OCI-LY3 (cell line): ENCODE measurements around the gene IRX4.

ENCODE experiments used
- H2AFZ ChIP-seq: fragments of 200-600, 300-600 bp; shearing (Covaris generic); 2 replicates; pipeline ENCODE4 v1.6.0; 2014; ENCODE audit warnings: antibody characterized with exemption, low read depth, low read length
- H3K27ac ChIP-seq: fragments of 200-600, 300-600 bp; sonication (generic); 2 replicates; pipeline ENCODE4 v1.5.1; 2014; ENCODE audit warnings: mild to moderate bottlenecking, low read length, moderate library complexity, mixed read lengths
- H3K27me3 ChIP-seq: fragments of 200-600, 300-600 bp; sonication (generic); 2 replicates; pipeline ENCODE4 v1.6.1; 2014; ENCODE audit warnings: low read depth, low read length, mixed read lengths
- H3K36me3 ChIP-seq: fragments of 200-600, 300-600 bp; sonication (generic); replicated peaks from 2 replicates; pipeline ENCODE3; 2014; ENCODE audit warnings: low read depth, low read length, mixed read lengths
- H3K4me1 ChIP-seq: fragments of 300-600, 200-600 bp; sonication (generic); 2 replicates; pipeline ENCODE4 v1.6.1; 2014; ENCODE audit warnings: low read length, mixed read lengths
- H3K4me2 ChIP-seq: fragments of 200-600, 300-600 bp; sonication (generic); 2 replicates; pipeline ENCODE4 v1.6.1; 2014; ENCODE audit warnings: low read length, mixed read lengths
- H3K4me3 ChIP-seq: fragments of 300-600, 200-600 bp; sonication (generic); 2 replicates; pipeline ENCODE4 v1.5.1; 2014; ENCODE audit warnings: antibody characterized with exemption, mild to moderate bottlenecking, low read length, moderate library complexity
- H3K79me2 ChIP-seq: fragments of 300-600, 200-600 bp; shearing (Covaris generic); 2 replicates; pipeline ENCODE4 v1.6.1; 2014; ENCODE audit warnings: mild to moderate bottlenecking, low read length, mixed read lengths
- H3K9ac ChIP-seq: fragments of 300-600, 200-600 bp; shearing (Covaris generic); 2 replicates; pipeline ENCODE4 v1.6.0; 2014; ENCODE audit warnings: mild to moderate bottlenecking, low read length, moderate library complexity
- H3K9me3 ChIP-seq: fragments of 200-600, 300-600 bp; shearing (Covaris generic); 2 replicates; pipeline ENCODE4 v1.6.1; 2014; ENCODE audit warnings: low read length, mixed read lengths; ENCODE audit not compliant: insufficient read depth
- H4K20me1 ChIP-seq: fragments of 200-600, 300-600 bp; sonication (generic); 2 replicates; pipeline ENCODE4 v1.6.1; 2016; ENCODE audit warnings: low read length, mixed read lengths; ENCODE audit not compliant: insufficient read depth
- CTCF ChIP-seq: fragments of 200-600, 300-600 bp; sonication (generic); IDR thresholded peaks from 2 replicates; pipeline ENCODE4 v1.5.1; 2014; ENCODE audit warnings: antibody characterized with exemption, low read length, low read depth
- EZH2phosphoT487 ChIP-seq: fragments of 200-600 bp; shearing (Covaris generic); IDR thresholded peaks from 2 replicates; pipeline ENCODE4 v1.6.1; 2018; ENCODE audit warnings: antibody characterized with exemption, mixed run types, low read depth

IRX4 gene

GRCh38 chr5:1913578-1913977, 30.9 kb upstream of the IRX4 start:
- no peaks in the 10 kb centered on the region for H3K36me3 ChIP-seq
- H3K4me1 ChIP-seq, result no peaks in the 10 kb centered on the region
- H3K9ac ChIP-seq, result no peak overlapping the region
- no peak overlapping the region for H3K27ac ChIP-seq
- H3K9me3 ChIP-seq, result no peaks in the 10 kb centered on the region
- no peak overlapping the region for H3K4me2 ChIP-seq
- H3K27me3 ChIP-seq, result no peaks in the 10 kb centered on the region
- no peaks in the 10 kb centered on the region for H4K20me1 ChIP-seq
- no peak for TF ChIP-seq EZH2phosphoT487
- TF ChIP-seq CTCF, result no peak
- no peak overlapping the region for H2AFZ ChIP-seq
- no peaks in the 10 kb centered on the region for H3K79me2 ChIP-seq
- no peak overlapping the region for H3K4me3 ChIP-seq

GRCh38 chr5:1912951-1913565, 30.3 kb upstream of the IRX4 start:
- Histone ChIP-seq H3K9me3 (no peaks in the 10 kb centered on the region), H3K4me2 (no peak overlapping the region), H3K79me2 (no peaks in the 10 kb centered on the region), H3K4me1 (no peaks in the 10 kb centered on the region), H4K20me1 (no peaks in the 10 kb centered on the region), H2AFZ (no peak overlapping the region), H3K27ac (no peak overlapping the region), H3K36me3 (no peaks in the 10 kb centered on the region), H3K4me3 (no peak overlapping the region), H3K9ac (no peak overlapping the region), H3K27me3 (no peaks in the 10 kb centered on the region)
- no peak for TF ChIP-seq EZH2phosphoT487
- no peak for TF ChIP-seq CTCF

GRCh38 chr5:1911773-1912235, 29.1 kb upstream of the IRX4 start:
- Histone ChIP-seq H3K79me2 (no peaks in the 10 kb centered on the region), H3K4me3 (no peak overlapping the region), H4K20me1 (no peaks in the 10 kb centered on the region), H3K9ac (no peak overlapping the region), H3K36me3 (no peaks in the 10 kb centered on the region), H2AFZ (no peak overlapping the region), H3K9me3 (no peaks in the 10 kb centered on the region), H3K4me1 (no peaks in the 10 kb centered on the region), H3K27me3 (no peaks in the 10 kb centered on the region), H3K4me2 (no peak overlapping the region), H3K27ac (no peak overlapping the region)
- no peak for TF ChIP-seq CTCF
- no peak for TF ChIP-seq EZH2phosphoT487

GRCh38 chr5:1910861-1911772, 28.4 kb upstream of the IRX4 start:
- Histone ChIP-seq H3K79me2 (no peaks in the 10 kb centered on the region), H3K4me1 (no peaks in the 10 kb centered on the region), H2AFZ (no peak overlapping the region), H4K20me1 (no peaks in the 10 kb centered on the region), H3K4me3 (no peak overlapping the region), H3K4me2 (no peak overlapping the region), H3K36me3 (no peaks in the 10 kb centered on the region), H3K9ac (no peak overlapping the region), H3K27me3 (no peaks in the 10 kb centered on the region), H3K27ac (no peak overlapping the region), H3K9me3 (no peaks in the 10 kb centered on the region)
- TF ChIP-seq CTCF, result no peak
- TF ChIP-seq EZH2phosphoT487, result no peak
